NCI-H2029 (cell line): Measurements from ENCODE around the gene SPEF2.
"Not testable (repeated sequence)": the region's sequence is repeated elsewhere in the genome, so short reads cannot be mapped to it uniquely, and the experiment has no call there.

ENCODE experiments used
- DNase-seq: peaks from one replicate; lab custom pipeline; 2025; lab: John Stamatoyannopoulos, UW

Gene SPEF2

DNA sequence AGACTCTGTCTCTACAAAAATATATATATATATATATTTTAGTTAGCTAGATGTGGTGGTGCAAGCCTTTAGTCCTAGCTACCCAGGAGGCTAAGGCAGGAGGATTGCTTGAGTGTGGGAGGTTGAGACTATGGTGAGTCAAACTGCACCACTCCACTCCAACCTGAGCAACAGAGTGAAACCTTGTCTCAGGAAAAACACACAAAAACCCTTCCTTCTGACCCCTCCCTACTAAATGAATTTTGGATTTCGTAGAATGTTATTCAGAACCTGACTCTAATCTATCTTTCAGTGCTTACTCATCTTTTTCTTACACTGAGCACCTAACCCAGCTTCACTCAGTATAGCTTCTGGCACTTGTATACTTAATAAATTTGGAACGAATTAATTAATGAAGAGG, 203.8 kb downstream of the SPEF2 start:
- no peak for DNase-seq

DNA sequence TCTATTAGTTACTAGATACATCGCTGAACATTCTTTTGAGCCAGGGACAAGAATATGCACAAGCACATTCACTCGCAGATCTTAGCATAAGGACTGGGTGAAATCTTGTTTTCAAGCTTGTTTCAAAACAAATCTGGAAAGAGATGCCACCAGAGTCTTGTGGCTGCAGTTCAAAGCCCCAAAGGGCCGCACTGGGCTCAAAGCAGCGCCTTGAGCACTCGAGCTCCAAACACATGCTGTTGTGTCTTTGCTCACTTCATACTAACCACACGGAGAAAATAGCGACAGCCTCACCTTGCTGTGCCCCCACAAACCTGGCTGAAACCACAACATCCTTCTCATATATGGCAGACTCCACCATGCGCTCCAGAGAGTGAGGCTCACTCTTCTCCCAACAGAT, 204.8 kb downstream of the SPEF2 start:
- no peak for DNase-seq

DNA sequence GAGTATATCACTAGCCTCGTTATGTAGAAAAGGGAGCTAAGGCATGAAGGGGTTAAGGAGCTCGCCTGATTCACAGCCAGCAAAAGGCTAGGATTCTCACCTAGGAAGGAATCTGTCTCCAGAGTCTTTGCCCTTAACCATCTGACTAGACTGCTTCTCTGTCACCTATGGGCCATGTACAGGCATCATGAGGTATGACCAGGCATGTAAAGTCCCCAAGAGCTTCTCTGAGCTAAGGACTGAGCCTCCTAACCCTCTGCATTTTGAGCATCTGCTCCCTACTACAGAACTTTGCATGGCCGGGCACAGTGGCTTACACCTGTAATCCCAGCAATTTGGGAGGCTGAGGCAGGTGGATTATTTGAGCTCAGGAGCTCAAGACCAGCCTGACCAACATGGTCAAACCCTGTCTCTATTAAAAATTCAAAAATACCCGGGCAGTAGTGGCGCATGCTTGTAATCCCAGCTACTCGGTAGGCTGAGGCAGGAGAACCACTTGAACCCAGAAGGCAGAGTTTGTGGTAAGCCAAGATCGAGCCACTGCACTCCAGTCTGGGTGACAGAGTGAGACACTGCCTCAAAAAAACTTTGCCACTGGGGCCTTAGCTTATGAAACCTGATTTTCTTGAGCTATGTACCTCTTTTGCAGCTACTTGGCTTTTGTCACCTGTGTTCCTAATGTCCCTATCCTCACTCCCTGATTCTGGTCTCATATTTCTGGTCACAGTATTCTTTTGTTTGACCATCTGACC, 205.9 kb downstream of the SPEF2 start:
- DNase-seq, result no peak

DNA sequence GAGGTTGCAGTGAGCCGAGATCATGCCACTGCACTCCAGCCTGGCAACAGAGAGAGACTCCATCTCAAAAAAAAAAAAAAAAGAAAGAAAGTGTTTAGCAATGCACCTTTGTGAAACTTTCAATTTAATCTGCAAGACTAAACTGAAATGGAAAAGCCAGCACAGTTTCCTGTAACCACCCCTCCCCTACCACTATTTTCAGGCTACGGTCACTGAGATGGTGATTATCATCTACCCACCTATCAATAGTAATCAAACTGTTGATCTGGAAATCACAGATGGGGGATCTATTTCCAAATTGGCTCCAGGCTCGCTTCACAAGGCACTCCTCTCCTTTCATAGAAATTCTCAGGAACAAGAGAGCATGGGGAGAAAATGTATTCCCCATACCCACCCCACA, 208.4 kb downstream of the SPEF2 start:
- DNase-seq, result no peak

DNA sequence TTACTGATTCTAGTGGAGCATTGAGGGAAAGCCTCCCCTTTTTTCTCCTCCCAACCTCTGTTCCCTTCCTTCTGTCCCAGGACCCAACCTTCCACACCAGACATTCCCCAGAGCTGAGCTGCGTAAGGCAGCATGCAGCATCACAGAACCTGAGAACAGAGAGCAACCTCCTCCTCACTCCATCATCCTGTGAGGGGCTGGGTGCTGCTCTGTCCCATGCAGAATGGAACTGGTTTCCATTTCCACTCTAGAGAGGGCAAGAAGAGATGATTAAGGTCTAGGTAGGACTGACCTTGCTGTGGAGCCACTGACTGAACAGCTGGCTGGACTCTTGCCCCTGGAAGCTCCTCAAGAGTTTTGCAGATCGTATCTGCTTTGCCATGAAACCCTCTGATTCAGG, 208.9 kb downstream of the SPEF2 start:
- no peak for DNase-seq

DNA sequence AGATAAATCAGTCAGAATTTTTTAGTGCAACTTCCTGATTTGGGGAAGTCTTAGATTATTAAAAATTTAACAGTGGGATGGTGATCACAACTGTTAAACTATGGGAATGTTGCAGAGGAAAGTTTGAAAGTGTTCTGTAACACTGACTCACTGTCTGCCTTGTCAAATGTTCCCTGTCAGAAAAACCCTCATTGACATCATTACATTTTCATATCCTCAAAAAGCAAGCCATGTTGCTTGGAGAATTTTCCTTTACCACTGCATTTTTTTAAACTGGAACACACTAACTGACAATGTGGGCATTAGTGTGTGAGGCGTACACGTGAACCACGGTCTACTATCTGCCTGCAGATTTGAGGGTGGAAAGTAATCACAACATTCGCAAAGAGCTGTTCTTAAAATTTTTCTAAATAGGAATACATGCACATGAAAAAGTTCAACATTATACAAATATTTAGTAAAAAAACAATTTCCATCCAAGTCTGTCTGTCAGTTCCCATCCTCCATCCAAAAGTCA, 210.5 kb downstream of the SPEF2 start:
- no peak for DNase-seq

DNA sequence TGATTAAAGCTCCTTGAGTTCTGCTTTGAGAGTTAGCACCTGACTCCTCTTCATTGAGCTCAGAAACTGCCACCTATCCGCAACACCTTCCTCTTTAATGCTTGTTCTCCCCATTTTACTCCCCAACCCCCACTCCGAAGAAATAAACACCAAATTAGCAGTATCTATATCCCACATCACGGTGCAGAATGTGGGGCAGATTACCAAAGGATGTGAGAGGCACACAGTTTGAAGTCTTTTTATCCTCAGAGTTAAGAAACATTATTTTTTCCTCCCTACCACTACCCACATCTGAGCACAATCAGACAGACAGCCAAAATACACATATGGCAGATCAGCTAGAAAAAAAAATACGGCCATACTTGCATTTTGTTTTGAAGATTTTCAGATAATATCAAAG, 212.9 kb downstream of the SPEF2 start:
- no peak for DNase-seq

DNA sequence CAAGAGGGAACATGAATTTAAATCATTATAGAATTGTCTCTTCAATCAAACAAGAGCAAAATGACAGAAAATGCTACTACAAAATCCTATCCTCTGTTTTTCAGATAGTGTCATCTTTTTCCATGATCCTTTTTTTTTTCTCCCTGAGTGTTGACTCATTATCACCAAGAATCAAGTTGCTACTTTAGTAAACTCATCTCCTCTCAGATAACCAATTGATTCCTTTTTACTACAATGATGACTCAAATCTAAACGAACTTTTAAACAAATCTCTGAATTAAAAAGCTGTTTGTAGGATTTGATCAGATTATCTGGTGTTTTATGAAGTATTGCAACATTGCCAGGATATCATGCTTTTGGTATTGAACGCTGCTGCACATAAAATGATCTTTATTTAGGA, 215.1 kb downstream of the SPEF2 start:
- no peak for DNase-seq

DNA sequence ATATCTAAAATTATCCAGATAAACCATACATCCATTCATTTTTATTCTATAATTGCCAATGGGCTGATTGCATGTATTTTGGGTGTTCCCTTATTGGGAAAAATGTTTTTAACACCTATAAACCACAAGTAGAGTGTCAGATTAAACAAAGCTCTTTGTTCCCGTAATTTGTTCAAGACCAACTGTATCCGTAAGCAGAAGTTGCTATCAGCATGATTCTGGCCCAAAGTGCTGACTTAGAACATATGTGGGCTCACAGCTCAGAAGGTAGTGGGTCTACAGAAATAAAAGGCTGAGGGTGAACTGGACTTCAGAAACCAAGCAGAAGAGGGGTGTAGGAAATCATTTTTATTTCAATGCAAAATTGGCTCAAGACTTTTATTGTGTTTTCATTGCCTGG, 215.6 kb downstream of the SPEF2 start:
- DNase-seq, result no peak

DNA sequence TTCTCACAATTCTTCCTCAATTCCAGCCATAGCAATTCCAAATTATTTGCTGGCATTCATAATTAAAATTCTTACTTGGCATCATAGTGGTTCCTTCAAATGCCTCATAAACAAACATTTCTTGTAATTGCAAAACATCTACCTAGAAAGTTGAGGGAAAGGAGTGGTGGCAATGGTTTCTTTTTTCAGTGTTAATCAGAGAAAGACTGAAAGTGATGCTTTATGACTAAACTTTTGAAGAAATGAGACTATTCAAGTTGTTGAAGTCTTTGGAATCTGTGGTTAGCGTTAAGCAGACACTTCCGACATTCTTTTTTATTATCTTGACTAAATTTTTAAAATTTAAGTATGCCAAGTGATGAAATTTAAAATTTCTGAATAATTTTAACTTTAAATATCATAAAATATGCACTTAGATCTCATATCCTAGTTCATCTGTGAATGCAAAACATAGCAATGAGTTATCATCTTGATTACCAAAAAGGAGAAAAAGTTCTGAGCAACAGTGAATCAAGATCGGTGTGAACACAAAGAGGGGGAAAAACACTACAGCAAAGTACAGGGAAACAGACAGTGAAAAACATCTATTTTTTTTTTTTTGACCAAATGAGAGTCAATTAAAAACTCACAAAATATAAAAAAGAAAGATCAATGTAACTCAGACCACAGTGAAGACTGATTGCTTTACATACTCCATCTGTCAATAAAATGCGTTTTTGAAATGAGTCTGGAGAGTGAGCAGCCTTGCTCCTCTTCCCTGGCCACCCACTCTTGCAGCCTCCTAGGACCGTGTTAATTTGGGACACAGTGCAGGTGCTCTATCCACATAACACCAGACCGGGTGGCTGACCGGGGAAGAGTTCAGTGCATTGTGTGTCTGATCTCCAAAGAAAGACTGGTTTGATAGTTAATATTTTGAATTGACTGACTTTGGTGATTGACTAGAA, 218.4 kb downstream of the SPEF2 start:
- DNase-seq, result no peak

DNA sequence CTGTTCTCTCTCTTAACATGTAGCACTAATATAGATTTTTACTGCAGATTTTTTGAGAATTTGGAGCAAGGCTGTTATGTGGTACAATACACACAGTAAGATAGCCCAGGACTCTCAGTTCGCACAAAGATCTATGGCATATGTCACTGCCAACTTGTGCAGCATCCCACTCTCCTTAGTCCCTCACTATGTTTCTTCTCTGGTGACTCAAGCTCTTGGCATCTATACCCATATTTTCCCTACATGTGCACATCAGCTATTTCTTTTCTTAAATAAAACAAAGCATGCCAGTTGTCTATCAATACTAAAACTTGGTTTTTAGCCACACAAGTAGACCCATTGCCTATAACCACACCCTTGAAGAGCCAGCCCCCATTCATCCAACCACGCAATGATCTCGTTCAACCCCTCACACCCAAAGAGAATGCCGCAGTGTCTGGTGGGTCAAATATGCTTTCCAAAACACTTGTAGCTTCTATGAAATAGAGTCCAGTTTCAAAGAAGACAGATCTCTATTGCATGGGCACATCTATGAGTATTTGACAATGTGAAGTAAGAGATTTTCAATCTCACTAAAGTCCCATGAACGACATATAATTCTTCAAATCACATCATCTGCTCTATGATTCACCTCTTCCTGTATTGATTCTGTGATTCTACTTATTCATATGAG, 220.8 kb downstream of the SPEF2 start:
- no peak for DNase-seq

DNA sequence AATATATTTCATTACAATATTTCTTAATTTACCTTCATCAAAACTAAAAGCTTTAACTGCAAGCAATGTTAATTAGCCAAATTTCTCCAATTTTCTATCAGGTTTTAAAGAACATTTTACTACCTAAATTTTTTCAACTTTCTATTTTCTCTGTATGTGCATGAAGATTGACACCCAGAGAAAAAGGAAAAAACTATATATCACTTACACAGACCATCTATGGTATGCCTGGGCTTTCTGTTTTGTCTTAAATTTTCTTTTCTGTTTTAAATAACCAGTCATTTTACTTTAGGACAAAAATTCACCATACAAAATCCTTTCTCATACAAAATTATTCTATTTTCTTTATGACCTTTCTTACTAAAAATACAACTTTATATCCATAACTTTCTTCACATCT, 225.2 kb downstream of the SPEF2 start:
- DNase-seq, result no peak

DNA sequence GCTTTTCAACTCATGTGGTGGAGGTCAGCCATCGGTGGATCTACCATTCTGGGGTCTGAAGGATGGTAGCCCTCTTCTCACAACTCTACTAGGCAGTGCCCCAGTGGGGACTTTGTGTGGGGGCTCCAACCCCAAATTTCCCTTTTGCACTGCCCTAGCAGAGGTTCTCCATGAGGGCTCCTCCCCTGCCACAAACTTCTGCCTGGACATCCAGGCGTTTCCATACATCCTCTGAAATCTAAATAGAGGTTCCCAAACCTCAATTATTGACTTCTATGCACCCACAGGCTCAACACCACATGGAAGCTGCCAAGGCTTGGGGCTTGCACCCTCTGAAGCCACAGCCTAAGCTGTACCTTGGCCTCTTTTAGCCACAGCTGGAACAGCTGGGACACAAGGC, 227.8 kb downstream of the SPEF2 start:
- DNase-seq, result not testable (repeated sequence)

DNA sequence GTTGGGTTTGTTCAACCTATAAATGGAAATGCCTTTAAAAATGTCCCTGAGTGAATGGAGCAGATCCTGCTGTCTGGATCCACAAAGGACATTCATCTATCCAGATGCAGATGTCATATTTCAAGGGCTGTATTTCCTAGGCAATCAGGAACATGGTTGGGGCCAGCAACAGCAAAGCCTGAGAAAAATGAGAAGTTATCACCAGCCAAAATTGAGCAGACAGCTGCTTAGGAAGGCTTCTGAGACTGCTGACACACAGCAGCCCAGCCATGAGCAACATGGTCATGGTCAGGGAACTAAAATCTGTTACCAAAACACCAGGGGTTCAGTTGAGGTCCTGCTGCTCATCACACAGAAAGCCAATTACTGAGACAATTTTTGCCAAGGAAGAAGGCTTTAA, 229.8 kb downstream of the SPEF2 start:
- no peak for DNase-seq

DNA sequence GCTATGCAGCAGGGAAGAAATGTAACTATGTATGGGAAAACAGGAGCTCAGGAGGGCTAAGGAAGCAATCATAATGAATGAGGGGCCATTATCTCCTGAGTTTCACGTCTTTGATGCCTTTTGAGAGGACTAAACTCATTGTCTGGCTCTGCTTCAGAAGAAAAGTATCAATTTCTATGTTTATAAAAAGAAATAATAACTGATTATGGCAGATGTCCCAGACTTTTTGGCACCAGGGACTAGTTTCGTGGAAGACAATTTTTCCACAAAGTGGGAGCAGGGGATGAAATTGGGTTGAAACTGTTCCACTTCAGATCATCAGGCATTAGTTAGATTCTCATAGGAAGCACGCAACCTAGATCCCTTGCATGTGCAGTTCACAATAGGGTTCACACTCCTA, 230.3 kb downstream of the SPEF2 start:
- DNase-seq, result no peak

DNA sequence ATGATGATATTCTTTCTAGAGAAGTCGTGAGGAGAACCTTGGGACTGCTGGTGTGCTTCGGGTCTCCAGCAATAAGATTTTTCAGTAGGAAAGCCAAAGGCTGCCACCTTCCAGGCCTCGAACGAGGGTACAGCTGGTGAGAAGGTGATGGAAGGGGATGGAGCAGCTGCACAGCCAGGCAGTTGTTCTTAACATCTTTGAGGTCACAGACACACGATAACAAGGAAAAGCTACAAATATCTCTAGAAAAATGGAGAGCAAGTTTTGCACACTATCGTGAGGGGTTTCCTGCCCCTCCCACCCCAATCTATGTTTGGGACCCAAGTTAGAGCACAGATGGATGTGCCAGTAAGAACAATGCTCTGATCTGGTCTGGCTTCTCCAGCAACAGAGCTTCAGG, 232.2 kb downstream of the SPEF2 start:
- DNase-seq, result no peak

DNA sequence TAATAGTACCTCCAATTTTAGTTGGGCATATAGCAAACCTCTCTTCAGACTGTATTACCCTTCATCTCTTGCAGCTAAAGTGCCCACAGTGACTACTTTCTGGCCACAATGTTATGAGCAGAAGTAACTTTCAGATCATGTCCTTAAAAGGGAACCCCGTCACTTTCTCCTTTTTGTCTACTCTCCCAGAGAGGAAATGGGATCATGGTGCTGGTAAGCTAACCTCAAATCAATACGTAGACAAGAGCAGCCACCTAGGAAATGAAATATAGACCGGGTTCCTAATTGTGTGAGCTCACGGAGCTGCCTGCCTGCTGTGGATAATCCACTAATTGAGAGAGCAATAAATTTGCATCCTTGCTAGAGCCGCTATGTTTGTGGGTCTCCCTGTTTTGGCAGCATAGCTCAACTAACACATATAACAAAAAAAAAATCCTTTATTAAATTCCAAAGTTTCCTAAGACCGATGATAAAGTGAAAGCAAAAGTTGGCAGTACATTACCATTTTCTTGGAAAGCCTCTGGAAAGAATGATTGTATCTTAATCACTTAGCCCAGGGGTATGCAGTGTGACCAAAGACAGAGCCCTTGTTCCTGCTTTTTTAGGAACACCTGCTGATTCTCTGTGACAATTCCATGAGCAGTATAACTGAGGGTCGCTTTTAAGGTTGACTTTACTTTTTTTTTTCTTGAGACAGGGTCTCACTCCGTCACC, 233.5 kb downstream of the SPEF2 start:
- DNase-seq, result no peak

DNA sequence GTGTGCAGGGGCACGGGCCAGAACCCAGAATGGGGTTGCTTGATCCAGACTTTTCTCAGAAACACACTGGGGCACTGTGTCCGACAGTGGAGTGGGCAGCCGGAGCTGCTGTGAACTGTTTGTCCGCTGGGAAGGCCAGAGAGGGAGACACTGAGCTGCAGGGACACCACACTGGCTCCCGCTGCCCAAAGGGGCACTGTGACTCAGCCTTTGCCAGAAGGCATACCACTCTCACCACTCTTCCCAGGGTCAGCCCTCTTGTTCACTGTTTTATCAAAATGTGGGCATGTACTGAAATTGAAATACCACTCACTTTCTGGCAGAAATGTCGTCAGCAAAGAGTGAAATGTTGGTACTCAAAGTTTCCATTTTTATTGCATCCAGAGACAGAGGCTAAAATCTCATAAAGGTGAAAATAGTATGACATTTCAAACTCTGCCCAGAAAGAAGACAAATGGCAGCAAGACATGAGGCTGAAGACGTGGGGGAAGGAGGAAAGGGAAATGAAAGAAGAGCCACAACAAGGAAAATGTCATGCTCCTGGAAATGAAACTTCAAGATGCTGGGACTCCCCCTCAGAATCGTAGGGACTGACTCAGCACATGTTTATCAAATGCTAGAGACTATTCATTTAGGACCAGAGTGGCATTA, 234.5 kb downstream of the SPEF2 start:
- DNase-seq, result no peak

DNA sequence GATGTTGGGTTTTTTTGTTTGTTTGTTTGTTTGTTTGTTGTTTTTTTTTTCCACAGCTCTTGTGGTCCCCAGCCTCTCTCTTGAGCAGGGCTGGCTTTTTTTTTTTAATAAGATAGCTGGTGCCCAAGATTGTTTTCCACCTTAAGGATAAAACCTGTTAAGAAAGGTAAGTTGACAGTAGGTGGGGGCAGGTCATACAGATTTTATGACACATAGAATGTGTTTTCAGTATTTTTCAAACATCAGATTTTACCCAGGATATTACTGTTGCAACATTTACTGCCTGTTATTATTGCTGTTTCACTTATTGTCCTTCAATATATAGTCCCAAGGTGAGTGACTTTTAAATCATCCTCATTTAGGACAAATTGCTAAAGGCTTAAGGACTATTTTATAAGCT, 235.1 kb downstream of the SPEF2 start:
- no peak for DNase-seq

DNA sequence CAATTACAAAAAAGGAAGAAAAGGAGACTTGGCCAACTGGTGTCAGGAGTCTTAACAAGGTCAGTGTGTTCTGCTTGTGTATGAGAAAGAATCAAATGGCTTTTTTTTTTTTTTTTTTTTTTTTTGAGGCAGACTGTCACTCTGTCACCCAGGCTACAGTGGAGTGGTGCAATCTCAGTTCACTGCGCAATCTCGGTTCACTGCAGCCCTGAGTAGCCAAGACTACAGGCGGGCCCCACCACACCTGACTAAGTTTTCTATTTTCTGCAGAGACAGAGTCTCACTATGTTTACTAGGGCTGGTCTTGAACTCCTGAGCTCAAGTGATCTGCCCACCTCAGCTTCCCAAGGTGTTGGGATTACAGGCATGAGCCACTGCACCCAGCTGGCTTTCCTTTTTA, 236.0 kb downstream of the SPEF2 start:
- DNase-seq, result no peak

DNA sequence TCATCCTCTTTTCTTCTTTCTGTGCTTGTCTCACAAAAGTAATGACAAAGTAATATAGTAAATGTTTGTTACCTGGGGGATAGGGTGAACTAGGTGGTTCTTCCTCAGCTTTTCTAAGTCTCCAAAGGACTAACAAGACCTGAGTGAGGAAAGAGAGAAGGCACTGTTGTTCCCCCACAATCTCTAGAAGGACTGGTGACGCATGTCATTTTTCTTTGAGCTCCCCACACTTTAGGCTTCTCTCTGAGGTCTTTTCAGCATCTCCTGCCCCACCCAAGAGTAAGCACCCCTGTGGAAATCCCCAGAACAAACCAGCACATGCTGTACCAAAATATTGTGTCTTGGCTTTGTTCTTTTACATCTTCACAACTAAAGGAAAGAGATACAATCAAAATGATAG, 236.6 kb downstream of the SPEF2 start:
- no peak for DNase-seq
